GM13976 (cell line): ENCODE results near the gene SPACA7.

Experiments
- DNase-seq: peaks from one replicate; pipeline ENCODE4 v3.0.0; 2012; ENCODE audit warnings: low spot score
- in situ Hi-C: fragments of 300-500 bp; cut with MboI; formaldehyde crosslinking; loops from one replicate; pipeline ENCODE4 v1.12.0; 2022; ENCODE audit warnings: low sequenced_read_pairs, mixed read lengths, inconsistent platforms; ENCODE audit not compliant: unreplicated experiment
- TF ChIP-seq, protein P1 (sequence below): IDR thresholded peaks from 2 replicates; pipeline ENCODE4 v1.5.1; 2012; ENCODE audit warnings: borderline replicate concordance, mild to moderate bottlenecking; ENCODE audit not compliant: insufficient read depth; ENCODE audit errors: extremely low read depth, missing control alignments, control extremely low read depth

Gene SPACA7

DNA sequence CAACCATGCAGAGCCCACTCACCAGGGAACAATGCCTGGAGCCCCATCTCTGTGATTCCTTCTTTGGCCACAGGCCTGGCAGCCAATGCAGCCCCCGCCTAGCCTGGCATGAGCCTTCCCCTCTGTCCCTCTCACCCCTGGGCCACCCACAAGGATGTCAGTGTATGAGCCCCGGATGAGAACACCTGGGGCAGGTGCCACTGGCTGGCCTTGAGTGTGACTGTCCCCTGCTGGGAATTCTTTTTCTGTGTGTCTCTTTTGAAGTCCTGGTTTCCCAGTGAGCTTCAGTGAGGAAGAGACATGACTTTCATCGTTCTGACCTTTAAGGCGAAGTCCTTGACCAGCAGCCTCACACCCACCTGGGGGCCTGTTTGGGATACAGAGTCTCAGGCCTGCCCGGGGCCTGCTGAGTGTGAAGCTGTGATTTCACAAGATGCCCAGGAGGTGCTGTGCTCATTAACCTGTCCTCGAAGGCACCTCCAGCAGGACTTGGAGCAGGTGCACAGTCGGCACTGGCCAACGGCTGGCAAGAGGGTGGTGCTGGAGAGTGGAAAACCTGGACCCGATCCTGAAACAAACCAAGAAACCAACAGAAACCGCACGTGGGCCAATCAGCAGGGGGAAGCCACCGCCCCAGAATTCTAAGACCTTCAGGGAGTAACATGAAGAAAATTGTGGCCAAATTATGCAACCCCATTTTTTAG is 27.4 kb upstream of the SPACA7 start:
- in situ Hi-C loops, result no loop called here
- TF ChIP-seq, protein P1, sequence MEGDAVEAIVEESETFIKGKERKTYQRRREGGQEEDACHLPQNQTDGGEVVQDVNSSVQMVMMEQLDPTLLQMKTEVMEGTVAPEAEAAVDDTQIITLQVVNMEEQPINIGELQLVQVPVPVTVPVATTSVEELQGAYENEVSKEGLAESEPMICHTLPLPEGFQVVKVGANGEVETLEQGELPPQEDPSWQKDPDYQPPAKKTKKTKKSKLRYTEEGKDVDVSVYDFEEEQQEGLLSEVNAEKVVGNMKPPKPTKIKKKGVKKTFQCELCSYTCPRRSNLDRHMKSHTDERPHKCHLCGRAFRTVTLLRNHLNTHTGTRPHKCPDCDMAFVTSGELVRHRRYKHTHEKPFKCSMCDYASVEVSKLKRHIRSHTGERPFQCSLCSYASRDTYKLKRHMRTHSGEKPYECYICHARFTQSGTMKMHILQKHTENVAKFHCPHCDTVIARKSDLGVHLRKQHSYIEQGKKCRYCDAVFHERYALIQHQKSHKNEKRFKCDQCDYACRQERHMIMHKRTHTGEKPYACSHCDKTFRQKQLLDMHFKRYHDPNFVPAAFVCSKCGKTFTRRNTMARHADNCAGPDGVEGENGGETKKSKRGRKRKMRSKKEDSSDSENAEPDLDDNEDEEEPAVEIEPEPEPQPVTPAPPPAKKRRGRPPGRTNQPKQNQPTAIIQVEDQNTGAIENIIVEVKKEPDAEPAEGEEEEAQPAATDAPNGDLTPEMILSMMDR, result no peak
- no peak for DNase-seq

DNA sequence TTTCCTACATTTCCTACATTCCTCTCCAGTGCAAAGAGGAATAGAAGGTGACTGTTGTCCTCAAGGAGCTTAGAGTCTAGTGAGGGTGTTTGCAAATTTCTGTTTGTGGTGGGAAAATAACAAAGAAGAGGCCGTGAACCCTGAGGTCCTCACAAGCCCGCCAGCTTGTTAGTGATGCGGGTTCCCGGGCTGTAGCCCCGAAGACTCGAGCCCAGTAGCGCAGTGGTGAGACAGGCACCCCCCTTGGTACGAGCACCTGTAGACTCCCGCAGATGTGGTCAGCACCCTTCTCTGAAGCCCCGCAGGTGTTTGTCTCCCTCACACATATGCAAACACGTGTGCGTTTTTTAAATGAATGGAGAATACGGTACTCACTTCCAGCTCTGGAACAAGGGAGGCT is 26.5 kb upstream of the SPACA7 start:
- no peak for DNase-seq
- in situ Hi-C loops, result no loop called here
- TF ChIP-seq, protein P1, result no peak

DNA sequence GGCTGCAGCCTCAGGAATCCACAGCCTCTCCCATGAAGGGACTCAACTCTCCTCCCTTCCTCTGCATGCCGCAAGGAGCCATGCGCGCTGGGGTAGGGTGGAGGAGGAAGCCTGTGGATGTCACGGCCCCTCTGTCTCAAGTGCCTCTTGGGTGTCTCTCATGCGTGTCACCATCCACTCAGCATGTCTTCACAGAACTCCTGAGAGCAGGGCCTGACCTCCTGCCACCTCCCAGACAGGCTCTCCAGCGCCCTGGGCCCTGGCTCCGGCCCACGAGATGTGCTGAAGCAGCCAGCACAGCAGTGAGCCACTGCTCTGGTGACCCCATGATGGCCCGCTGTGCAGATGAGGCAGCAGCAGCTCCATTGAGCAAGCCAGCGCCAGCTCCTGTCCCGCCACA is 25.9 kb upstream of the SPACA7 start:
- DNase-seq, result no peak
- TF ChIP-seq, protein P1, result no peak
- in situ Hi-C loops, result no loop called here

DNA sequence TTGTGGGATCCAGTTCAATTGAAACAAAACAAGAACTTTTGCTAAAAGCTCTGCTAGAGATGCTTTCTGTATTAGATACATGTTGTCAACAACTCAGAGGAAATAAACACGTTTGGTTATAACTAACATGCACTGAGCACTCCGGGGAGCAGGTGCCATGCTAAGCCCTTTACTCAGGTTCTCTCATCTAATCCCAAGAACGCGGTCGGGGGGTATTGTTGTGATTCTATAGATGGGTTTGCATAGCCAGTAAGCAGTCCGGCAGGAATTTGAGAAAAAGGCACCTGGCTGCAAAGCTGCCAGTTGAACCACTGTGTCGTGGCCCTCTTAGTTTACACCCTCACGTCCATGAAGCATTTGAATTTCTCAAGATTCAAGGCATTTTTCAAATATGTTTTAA is 24.3 kb upstream of the SPACA7 start:
- DNase-seq, result no peak
- TF ChIP-seq, protein P1, result no peak
- in situ Hi-C loops, result no loop called here

DNA sequence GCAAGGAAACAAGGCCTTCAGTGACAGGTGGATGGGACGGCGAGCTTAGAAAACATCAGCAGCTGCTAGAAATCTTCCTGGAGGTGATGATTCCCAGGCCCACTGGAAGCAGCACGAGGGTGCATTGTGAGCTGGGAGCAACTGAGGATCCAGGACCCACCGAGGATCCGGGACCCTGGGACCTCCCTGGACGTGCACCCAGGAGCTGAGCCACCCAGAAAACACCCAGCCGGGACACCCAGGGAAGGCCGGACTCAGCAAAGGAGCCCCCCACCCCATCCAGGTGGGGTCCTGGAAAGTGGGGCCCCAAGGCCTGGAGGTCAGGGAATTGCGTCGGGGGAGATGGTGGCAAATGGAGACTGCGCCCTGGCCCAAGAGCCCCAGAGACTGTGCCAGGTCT is 22.3 kb upstream of the SPACA7 start:
- in situ Hi-C loops, result no loop called here
- DNase-seq, result no peak
- TF ChIP-seq, protein P1, result no peak

DNA sequence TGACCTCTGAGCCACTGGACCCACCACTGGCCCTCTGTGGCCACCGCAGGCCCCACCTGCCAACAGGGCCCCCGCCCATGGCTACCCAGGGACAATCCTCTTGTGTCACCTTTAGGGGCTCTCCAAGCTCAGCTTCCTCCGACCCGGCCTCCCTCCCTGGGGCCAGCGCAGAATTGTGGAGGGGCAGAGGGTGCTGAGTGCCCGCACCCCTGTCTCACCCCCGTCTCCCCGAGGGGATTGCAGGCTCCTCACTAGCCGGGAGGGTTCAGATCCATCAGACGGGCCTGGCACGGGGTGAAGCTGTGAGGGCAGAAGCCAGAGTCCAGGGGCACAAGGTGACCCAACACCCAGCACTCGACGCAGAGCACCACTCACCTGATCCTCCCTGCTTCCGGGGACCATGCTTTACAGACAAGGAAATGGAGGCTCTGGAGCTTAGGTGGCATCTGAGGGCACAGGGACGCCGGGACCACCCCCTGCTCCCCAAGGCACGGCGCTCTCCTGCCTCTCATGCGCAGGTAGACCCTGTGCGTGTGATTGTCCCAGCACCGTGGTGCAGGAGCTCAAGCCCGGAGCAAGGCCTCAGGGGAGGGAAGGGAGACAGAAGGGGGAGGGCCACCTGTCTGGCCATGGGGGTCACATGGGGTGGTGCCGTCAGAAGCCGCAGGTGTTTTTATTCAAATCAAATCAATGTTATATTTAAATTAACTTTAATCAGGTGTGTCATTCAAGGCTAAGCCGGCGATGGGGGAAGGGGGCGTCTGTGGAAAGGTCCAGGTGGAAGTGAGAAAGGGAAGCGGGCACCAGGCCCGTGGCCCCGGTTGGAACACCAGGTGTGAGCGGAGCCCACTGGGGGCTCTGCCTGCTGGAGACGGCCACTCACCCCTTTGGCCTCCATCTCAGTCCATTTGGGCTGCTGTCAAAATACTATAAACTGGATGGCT is 21.6 kb upstream of the SPACA7 start:
- no peak for DNase-seq
- in situ Hi-C loops, result no loop called here
- TF ChIP-seq, protein P1, result no peak
